IPS DF 19.7 (cell line): ENCODE results near the gene TCP11L1.
"Not testable (repeated sequence)": the region's sequence is repeated elsewhere in the genome, so short reads cannot be mapped to it uniquely, and the experiment has no call there.

Experiments
- DNase-seq: peaks from one replicate; pipeline ENCODE4 v3.0.0-alpha.2; 2013; ENCODE audit warnings: low read depth, low spot score

The TCP11L1 gene

DNA sequence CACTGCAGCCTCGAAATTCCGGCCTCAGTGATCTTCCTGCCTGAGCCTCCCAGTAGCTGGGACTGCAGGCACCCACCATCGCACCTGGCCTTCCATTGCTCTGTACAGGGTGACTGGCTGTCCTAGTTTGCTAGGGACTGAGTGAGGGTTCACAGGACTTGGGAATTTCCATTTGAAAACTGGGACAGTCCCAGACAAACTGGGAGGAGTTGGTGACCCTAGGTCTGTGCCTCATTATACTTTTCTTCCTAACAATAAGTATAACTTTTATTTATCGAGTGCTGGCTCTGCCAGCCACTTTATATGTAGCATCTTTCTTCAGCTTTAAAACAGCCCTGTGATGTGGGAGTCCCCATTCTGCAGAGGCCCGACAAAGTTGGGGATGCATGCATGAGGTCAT lies 25.5 kb downstream of the TCP11L1 start:
- DNase-seq: no peak

GRCh38 chr11:33065445-33066178 lies 26.2 kb downstream of the TCP11L1 start:
- DNase-seq: peak; percentile 75

DNA sequence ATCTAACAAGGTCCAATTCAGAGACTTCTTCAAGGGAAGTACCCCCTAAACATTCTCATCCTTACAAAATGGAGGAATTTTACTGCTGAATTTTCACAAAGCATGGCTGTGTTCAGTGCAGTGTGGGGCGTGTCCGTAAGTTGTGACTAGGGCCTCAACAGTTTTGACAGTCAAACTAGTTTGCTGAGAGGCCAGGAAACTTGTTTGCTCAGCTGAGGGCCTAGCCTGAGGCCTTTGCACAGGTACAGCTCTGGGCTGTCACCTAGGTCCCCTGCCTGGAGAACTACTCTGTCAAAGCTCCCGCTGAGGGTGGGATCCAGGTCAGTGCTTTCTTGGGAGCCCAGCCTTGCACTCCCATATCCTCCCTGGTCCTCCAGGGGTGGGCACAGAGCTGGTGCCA lies 27.9 kb downstream of the TCP11L1 start:
- no peak for DNase-seq

GRCh38 chr11:33068611-33069340 lies 29.4 kb downstream of the TCP11L1 start:
- no peak for DNase-seq

DNA sequence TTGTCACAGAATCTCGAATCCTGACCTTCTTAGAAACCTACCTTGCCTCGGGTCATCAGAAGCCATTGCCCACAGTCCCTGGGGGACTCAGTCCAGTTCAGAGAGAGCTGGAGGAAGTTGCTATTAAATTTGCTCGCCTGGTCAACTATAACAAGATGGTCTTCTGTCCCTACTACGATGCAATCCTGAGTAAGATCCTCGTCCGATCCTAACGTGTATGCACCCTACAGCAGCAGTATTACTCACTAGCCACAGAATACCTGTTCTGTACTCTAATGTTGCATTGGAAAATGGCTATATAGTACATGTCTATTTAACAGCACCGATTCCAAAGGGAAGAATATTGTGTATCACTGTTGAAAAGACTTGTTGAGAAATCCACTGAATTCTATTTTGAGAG lies 33.1 kb downstream of the TCP11L1 start:
- DNase-seq: no peak

DNA sequence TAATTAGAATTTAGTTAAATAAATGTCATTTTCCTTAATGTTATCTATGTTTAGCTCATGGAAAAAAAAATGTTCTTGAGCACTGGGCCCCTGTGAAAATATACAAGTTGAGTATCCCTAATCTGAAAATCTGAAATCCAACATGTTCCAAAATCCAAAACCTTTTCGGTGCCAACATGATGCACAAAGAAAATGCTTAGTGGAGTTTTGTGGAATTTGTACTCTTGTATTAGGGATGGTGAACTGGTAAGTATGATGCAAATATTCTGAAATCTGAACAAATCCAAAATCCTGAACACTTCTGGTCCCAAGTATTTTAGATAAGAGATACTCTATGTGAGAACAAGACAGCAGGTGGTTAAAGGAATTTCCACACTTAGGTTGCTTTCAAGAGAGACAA lies 44.5 kb downstream of the TCP11L1 start:
- DNase-seq: no peak

DNA sequence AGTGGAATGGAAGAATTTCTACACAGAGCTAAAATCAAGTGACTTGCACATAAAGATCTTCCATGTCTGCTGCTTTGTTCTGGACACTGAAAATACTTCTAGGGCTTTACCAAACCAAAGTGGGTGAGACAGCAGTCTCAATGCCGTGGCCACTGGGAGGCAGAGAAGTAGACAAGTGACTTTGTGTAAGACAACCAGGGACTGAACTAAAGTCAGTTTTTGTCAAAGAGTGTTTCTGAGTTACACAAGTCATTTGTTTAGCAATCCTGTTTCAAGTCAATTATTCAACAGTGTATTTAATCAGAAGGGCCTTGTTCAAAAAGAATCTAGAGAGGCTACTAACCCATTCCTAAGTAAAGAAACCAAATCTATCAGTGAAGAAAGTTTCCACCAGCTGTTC lies 46.6 kb downstream of the TCP11L1 start:
- DNase-seq: no peak

DNA sequence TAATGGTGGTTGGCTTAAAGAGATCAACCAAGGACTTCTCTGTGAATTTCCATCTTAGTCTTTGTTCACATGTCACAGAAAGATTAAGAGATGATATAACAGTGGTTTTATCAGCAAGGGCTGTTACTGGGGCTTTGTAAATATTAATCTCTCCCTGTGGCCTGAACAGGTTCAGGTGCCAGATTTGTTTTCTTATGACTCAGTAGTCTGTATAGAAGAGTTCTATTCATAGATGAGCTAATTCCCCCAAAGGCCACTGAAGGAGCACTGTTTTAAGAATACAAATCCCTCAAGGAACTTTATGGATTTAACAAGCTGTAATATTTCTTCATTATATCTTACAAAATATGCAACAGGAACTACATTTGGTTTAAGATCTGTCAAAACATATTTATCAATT lies 50.4 kb downstream of the TCP11L1 start:
- DNase-seq: no peak

GRCh38 chr11:33094157-33094556 lies 54.8 kb downstream of the TCP11L1 start:
- DNase-seq: no peak

GRCh38 chr11:33103836-33104235 lies 64.5 kb downstream of the TCP11L1 start:
- DNase-seq: no peak

- DNase-seq: no peak
These were observed 70.0 kb downstream of the TCP11L1 start for GRCh38 chr11:33109294-33109895.

GRCh38 chr11:33110083-33110482 lies 70.7 kb downstream of the TCP11L1 start:
- DNase-seq: no peak

- no peak for DNase-seq
These were observed 77.2 kb downstream of the TCP11L1 start for GRCh38 chr11:33116535-33116934.

DNA sequence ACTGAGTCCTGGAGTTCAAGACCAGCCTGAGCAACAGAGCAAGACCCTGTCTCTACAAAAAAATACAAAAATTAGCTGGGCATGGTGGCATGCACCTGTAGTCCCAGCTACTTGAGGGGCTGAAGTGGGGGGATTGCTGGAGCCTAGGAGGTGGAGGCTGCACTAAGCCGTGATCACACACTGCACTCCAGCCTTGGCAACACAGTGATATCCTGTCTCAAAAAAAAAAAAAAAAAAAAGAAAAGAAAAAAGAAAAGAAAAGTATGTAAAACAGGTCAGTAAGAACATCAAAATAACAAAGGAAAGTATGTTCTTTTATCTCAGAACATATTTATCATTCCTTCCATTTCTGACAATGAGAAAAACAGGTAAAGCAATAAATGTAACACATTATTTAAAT lies 83.3 kb downstream of the TCP11L1 start:
- DNase-seq: not testable (repeated sequence)
